Measurements from ENCODE around the gene POU2F1. TPM values are rescaled to one million over a fixed set of nuclear protein-coding genes. Genes with fewer than 3 reads are reported as not detected.

Gene POU2F1
- total RNA-seq, 1 donor from 2014 or later = 17.2 TPM

DNA sequence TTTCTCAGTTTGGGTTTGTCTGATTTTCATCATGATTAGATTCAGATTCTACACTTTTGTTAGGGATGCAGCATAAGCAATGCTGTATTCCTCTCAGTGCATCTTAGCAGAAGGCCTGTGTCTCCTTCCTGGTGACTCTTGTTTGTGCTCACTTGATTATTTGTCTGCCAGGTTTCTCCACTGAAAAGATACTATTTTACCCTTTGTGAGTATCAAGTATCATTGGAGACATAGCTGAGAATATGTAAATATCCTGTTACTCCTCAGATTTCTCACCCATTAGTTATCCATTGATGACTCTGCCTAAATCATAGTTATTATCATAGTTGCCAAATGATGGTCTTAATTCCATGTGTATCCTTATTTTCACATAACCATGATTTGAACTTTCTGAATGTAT is 148.5 kb downstream of the POU2F1 start:
- peaks cover 21% of the 10 kb centered on the region for H3K36me3 Mint-ChIP-seq (ENCODE audit: low read depth)

DNA sequence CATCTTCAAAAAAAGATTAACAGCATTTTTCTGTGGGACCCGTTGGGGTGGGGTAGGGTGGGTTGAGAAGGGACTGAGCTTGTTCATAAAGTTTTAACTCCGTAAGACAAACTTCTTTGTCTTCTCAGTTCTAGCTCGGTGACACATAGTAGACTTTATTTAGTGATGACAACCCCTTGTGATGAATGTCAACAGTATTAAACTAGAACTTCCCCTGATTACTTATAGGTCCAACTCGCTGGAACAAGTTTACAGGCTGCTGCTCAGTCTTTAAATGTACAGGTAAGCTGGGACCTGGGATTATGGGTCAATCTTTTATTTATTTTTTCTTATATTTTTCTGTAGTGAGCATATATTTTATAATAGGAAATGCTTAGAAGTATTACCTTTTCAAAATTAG is 149.2 kb downstream of the POU2F1 start:
- no peaks in the 10 kb centered on the region for H3K27me3 Mint-ChIP-seq
- no peak for DNase-seq
- H3K9me3 Mint-ChIP-seq = no peaks in the 10 kb centered on the region
- no peak overlapping the region for H3K4me3 Mint-ChIP-seq
- intact Hi-C loops (cut with micrococcal nuclease) = no loop called here
- H3K36me3 Mint-ChIP-seq (ENCODE audit: low read depth) = peaks cover 21% of the 10 kb centered on the region
- H3K27ac Mint-ChIP-seq = no peak overlapping the region
- H3K4me1 Mint-ChIP-seq = no peaks in the 10 kb centered on the region

More for the DNA sequence above, 148.5 kb downstream of the POU2F1 start:
- Mint-ChIP-seq H3K27me3 (no peaks in the 10 kb centered on the region), H3K9me3 (no peaks in the 10 kb centered on the region), H3K4me1 (no peaks in the 10 kb centered on the region), H3K4me3 (no peak overlapping the region), H3K27ac (no peak overlapping the region)
- no peak for DNase-seq
- intact Hi-C loops (cut with micrococcal nuclease) = no loop called here

DNA sequence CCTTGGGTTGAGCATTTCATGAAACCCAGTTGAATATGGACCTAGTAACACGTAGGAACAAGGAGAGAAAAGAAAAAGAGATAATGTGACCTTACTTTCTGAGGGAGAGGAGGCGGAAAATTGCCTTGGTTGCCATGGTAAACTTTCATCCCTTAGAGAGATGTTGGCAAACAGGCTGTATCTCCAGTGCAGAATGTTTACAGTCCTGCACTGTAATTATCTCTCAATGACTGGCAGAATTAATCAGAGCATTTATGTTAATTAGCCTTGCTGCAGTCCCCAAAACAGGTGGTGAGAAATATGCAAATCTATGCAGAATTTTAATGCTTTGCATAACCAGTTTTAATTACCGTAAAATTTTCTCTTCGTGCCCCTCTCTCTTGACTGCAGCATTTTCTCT is 150.3 kb downstream of the POU2F1 start:
- Mint-ChIP-seq H3K27me3 (no peaks in the 10 kb centered on the region), H3K4me3 (no peak overlapping the region), H3K27ac (no peak overlapping the region), H3K9me3 (no peaks in the 10 kb centered on the region), H3K36me3 (ENCODE audit: low read depth) (peaks cover 20% of the 10 kb centered on the region), H3K4me1 (no peaks in the 10 kb centered on the region)
- intact Hi-C loops (cut with micrococcal nuclease) = no loop called here
- no peak for DNase-seq

DNA sequence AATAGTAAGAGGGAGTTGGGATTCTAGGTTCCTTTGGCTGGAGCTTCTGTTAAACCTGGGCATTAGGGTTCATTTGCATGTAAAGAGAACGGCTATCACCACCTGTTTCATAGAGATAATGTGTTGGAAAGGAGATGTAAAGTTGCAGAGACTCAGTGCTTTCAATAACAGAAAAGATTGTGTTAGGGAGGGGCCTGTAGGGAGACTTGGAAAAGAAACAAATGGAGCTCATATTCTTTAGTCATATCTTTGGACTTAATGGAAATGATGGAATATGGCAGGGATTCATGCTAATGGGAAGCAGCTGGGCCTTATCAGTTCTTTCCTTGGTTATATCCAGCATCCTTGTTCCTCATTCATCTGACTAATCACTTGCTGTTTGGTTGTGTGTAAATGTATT is 152.7 kb downstream of the POU2F1 start:
- Mint-ChIP-seq H3K27ac (no peak overlapping the region), H3K9me3 (no peaks in the 10 kb centered on the region), H3K36me3 (ENCODE audit: low read depth) (peaks cover 19% of the 10 kb centered on the region), H3K4me3 (no peak overlapping the region), H3K27me3 (no peaks in the 10 kb centered on the region), H3K4me1 (no peaks in the 10 kb centered on the region)
- no peak for DNase-seq
- intact Hi-C loops (cut with micrococcal nuclease) = no loop called here

DNA sequence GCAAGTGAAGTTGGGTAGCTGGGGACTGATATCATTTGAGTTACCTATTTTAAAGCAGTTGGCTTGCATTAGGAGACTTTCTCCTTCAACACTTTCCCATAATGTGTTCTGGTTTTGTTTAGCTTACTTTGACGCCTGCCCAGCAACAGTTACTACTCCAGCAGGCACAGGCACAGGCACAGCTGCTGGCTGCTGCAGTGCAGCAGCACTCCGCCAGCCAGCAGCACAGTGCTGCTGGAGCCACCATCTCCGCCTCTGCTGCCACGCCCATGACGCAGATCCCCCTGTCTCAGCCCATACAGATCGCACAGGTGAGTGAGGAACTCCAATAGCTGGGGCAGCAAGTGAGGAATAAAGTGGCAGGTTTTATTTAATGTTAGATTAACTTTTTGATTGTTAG is 153.3 kb downstream of the POU2F1 start:
- no peaks in the 10 kb centered on the region for H3K27me3 Mint-ChIP-seq
- H3K4me3 Mint-ChIP-seq = no peak overlapping the region
- no peak overlapping the region for H3K27ac Mint-ChIP-seq
- H3K36me3 Mint-ChIP-seq (ENCODE audit: low read depth) = peaks cover 19% of the 10 kb centered on the region
- no peak for DNase-seq
- no peaks in the 10 kb centered on the region for H3K9me3 Mint-ChIP-seq
- H3K4me1 Mint-ChIP-seq = no peaks in the 10 kb centered on the region
- intact Hi-C loops (cut with micrococcal nuclease) = no loop called here

DNA sequence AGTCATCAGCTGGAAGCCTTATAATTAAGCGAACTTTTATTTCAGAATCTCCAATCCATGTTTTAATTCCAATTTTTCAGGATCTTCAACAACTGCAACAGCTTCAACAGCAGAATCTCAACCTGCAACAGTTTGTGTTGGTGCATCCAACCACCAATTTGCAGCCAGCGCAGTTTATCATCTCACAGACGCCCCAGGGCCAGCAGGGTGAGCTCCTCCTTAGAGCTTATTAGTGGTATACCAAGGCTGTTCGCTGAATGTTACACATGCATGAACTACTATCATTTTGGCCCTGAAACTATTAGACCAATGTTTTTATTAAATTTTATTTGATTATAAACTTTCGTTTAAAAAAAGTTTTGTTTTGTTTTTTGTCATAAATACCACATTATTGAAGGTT is 155.3 kb downstream of the POU2F1 start:
- Mint-ChIP-seq H3K4me1 (no peaks in the 10 kb centered on the region), H3K27me3 (no peaks in the 10 kb centered on the region), H3K27ac (no peak overlapping the region), H3K36me3 (ENCODE audit: low read depth) (peaks cover 22% of the 10 kb centered on the region), H3K9me3 (no peaks in the 10 kb centered on the region), H3K4me3 (no peak overlapping the region)
- intact Hi-C loops (cut with micrococcal nuclease) = no loop called here
- no peak for DNase-seq

DNA sequence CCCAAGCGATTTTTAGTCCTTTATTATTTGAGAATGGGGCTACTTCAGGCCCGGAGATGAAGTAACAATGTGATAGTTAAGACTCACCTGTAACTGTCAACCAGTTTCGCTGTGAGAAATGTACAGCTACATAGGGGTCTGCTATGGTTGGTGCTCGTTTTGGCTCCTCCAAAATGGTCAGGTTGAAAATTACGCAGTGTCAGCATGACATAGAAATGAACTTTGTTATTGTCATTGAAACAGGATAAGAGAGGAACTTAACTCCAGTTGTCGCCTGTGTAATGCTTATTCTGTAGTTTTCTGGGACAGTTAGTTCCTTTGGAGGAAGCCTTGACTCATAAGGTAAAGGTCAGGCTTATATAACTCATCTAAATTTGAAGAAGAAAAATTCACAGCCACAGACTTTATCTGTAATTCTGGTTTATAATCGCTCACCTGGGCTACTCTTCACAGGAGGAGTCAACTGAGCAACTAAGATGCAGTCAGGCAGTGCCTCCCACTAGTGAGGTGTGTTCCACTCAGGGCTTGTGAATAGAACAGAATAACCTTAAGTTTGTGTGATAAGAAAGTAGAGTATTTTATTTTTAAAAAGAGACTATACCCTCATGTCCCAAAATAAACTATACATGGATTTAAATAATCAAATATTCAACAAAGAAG is 166.7 kb downstream of the POU2F1 start:
- intact Hi-C loops (cut with micrococcal nuclease) = no loop called here
- no peak overlapping the region for H3K4me3 Mint-ChIP-seq
- no peaks in the 10 kb centered on the region for H3K27me3 Mint-ChIP-seq
- H3K9me3 Mint-ChIP-seq = no peaks in the 10 kb centered on the region
- no peaks in the 10 kb centered on the region for H3K4me1 Mint-ChIP-seq
- H3K36me3 Mint-ChIP-seq (ENCODE audit: low read depth) = peaks cover 23% of the 10 kb centered on the region
- no peak overlapping the region for H3K27ac Mint-ChIP-seq
- no peak for DNase-seq

DNA sequence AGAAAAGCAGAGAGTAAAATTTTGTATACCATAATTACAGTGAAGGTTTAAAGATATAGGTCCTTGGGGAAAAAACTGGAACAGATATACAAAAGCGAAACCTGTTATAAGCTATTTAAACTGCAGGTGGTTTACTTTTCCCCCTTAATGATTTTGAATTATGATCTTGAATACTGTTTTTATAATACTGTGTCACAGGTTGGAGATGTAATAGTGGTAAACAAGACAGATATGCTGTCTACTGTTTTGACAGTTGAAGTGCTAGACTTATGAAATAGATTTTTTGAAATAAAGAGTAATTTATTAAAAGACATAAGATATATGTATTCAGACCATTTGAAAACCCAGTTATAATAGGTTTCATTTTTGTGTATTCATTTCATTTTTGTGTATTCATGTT is 168.3 kb downstream of the POU2F1 start:
- Mint-ChIP-seq H3K4me1 (no peaks in the 10 kb centered on the region), H3K27me3 (no peaks in the 10 kb centered on the region), H3K27ac (no peak overlapping the region), H3K4me3 (no peak overlapping the region), H3K9me3 (no peaks in the 10 kb centered on the region), H3K36me3 (ENCODE audit: low read depth) (peaks cover 20% of the 10 kb centered on the region)
- DNase-seq = no peak
- intact Hi-C loops (cut with micrococcal nuclease) = no loop called here

DNA sequence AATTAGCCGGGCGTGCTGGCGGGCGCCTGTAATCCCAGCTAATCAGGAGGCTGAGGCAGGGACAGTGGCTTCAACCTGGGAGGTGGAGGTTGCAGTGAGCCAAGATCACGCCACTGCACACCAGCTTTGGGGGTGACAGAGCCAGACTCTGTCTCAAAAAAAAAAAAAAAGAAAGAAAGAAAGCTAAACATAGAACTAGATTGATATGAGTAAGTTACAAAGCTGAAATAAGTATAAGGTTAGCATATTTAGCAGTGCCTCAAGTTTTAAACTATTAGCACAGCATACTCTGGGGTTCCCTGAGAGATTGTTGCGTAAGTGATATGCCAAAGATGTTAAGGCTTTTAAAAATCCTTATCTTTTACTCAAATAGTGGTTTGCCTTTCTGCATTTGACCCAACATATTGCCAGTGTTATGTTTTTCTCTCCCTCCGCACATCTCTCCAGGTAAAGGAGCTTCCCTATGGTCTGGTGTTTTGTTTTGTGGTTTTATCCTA is 171.6 kb downstream of the POU2F1 start:
- no peak for DNase-seq
- Mint-ChIP-seq H3K4me1 (no peaks in the 10 kb centered on the region), H3K36me3 (ENCODE audit: low read depth) (peaks cover 11% of the 10 kb centered on the region), H3K4me3 (no peak overlapping the region), H3K27ac (no peak overlapping the region), H3K9me3 (no peaks in the 10 kb centered on the region), H3K27me3 (no peaks in the 10 kb centered on the region)
- intact Hi-C loops (cut with micrococcal nuclease) = no loop called here

DNA sequence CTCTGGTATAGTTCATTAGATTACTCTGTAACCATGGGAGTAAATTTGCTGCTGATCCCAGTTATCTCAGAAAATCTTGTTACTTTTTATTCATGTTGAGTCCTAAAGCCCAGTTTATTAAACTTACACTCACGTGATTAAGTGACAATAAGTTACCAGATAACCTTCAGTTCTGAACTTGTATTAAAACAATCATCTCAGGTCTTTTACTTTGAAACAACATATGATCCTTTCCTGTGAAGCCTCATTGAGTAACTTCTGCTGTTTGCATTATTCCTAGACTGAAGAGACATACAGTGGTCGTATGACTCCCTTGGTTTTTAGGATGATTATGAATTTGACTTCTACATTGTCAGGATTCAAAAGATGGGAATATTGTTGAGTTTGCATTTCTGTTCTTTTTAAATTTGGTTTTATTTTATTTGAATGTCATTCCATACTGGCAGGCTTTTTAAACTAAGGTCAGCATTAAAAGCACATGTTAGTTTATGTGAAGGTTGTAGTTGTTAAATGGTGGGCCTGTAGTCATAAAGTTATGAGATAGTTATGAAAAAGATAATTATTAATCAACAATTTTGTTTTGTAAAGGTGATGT is 179.8 kb downstream of the POU2F1 start:
- peaks cover 28% of the 10 kb centered on the region for H3K36me3 Mint-ChIP-seq (ENCODE audit: low read depth)
- no peaks in the 10 kb centered on the region for H3K4me1 Mint-ChIP-seq
- H3K27ac Mint-ChIP-seq = no peak overlapping the region
- intact Hi-C loops (cut with micrococcal nuclease) = loop anchor here (5.0 to 10.0 kb wide), 2 partner anchors 42 to 336 kb away; no protein-coding TSS in a partner anchor
- no peaks in the 10 kb centered on the region for H3K9me3 Mint-ChIP-seq
- no peak overlapping the region for H3K4me3 Mint-ChIP-seq
- no peaks in the 10 kb centered on the region for H3K27me3 Mint-ChIP-seq
- no peak for DNase-seq

DNA sequence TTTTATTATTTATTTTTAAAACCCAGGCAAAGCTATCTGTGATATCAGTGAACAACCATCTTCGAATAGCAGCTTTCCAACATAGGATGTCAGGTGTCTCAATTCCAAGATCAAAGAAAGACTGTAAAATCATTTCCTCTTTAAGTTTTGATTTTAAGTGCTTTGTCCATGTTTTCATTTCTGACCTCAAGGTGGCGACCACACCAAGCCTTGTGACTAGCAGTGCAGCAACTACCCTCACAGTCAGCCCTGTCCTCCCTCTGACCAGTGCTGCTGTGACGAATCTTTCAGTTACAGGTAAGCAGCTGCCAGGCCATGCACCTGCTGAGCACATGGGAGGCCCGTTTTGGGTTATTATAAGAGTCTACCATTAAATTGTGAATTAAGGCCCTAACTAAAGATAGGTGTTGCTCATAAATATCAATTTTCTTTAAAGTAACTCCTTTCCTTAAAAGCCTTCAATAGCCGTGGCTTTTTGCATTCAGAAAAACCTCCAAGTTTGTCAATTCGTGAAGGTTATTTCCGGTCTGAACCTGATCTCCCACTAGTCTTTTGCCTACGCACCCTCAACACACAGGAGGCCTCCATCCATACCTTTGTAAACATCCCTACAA is 180.7 kb downstream of the POU2F1 start:
- Mint-ChIP-seq H3K36me3 (ENCODE audit: low read depth) (peaks cover 31% of the 10 kb centered on the region), H3K4me1 (no peaks in the 10 kb centered on the region)
- intact Hi-C loops (cut with micrococcal nuclease) = loop anchor here (1.0 to 10.0 kb wide), 5 partner anchors 41 to 337 kb away; partner anchors contain the start of gene CD247

DNA sequence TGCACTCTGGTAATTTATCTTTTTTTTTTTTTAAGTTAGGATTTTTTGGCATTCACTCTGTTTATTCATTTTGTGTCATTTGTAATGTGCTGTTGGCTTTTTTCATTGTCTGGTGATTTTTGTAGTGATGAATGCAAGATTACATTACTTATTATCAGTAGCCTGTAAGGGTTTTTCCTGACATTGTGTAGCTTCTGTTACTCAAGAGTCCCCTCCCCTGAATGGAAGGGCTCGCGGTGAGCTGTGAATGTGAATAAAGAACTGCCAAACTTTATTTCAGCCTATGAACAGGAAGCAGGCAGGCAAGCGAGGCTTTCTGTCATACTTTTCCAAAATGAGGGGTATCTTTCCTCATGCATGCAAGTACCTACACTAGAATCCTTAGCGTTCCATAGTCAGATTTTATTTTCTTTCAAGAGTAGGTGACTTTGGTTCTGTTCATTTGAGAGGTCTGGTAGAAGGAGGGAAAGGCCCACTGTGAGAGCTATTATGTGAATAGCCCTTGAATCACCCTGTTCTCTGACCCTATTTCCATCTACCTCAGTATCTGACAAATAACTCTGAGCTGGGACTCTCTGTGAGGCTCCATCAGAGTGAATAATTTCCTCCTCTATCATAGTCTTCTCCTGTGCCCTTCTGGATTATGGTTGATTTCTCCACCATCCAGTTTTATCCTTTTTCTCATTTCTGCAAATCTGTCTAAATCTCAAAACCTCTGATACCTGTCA is 183.6 kb downstream of the POU2F1 start:
- intact Hi-C loops (cut with micrococcal nuclease) = loop anchor here (5.0 to 10.0 kb wide), 2 partner anchors 38 to 340 kb away; no protein-coding TSS in a partner anchor
- H3K4me1 Mint-ChIP-seq = no peaks in the 10 kb centered on the region
- H3K4me3 Mint-ChIP-seq = no peak overlapping the region
- H3K27me3 Mint-ChIP-seq = no peaks in the 10 kb centered on the region
- DNase-seq = no peak
- no peak overlapping the region for H3K27ac Mint-ChIP-seq
- peaks cover 21% of the 10 kb centered on the region for H3K36me3 Mint-ChIP-seq (ENCODE audit: low read depth)
- no peaks in the 10 kb centered on the region for H3K9me3 Mint-ChIP-seq

More for the DNA sequence above, 180.7 kb downstream of the POU2F1 start:
- no peak overlapping the region for H3K27ac Mint-ChIP-seq
- peak; percentile 83 for DNase-seq
- no peak overlapping the region for H3K4me3 Mint-ChIP-seq
- H3K27me3 Mint-ChIP-seq = no peaks in the 10 kb centered on the region
- no peaks in the 10 kb centered on the region for H3K9me3 Mint-ChIP-seq

DNA sequence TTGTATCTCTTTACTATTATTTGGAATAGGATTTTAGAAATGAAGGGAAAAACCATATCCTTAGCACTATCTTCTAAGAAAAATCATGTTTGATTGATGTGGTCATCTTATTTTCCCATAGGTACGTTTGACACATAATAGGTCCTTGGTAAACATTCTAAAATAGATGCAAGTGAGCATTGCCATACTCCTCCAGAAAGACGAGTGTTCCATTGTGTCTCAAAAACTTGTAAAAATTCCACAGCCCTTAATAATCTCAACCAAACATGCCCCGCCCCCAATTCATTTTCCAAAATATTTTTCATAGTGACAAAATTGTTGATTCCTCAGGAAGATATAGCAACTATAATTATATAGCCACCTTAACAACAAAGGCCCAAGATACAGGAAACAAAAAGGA is 184.2 kb downstream of the POU2F1 start:
- Mint-ChIP-seq H3K4me1 (no peaks in the 10 kb centered on the region), H3K36me3 (ENCODE audit: low read depth) (peaks cover 22% of the 10 kb centered on the region)
- intact Hi-C loops (cut with micrococcal nuclease) = loop anchor here (5.0 to 10.0 kb wide), 3 partner anchors 37 to 340 kb away; no protein-coding TSS in a partner anchor

More for the DNA sequence above, 184.2 kb downstream of the POU2F1 start:
- no peak for DNase-seq
- Mint-ChIP-seq H3K4me3 (no peak overlapping the region), H3K27ac (no peak overlapping the region), H3K27me3 (no peaks in the 10 kb centered on the region), H3K9me3 (no peaks in the 10 kb centered on the region)

Data from activated CD4-positive, alpha-beta T cell treated with anti-CD3 and anti-CD28 coated beads, Interleukin-2, amount 10 ng/mL, durations not matched to agents 24 days and 14 days (primary cell).